A172 (cell line): ENCODE results near the gene HMGCL. TPM values are rescaled to one million over a fixed set of nuclear protein-coding genes. Genes with fewer than 3 reads are reported as not detected.
"Not testable (repeated sequence)": the region's sequence is repeated elsewhere in the genome, so short reads cannot be mapped to it uniquely, and the experiment has no call there.

ENCODE experiments used
- DNase-seq: peaks from one replicate; pipeline ENCODE4 v3.0.0-alpha.2; 2015; ENCODE audit warnings: low spot score
- total RNA-seq: library from RNA; depleted of rRNA; stranded (reverse); fragments of >200 nt; shearing (Covaris generic); gene quantifications from 2 replicates; pipeline ENCODE4 v1.2.3, GENCODE V29; 2014

Gene HMGCL
- total RNA-seq, 1 experiment from 2014 or later, result 15.3 TPM

DNA sequence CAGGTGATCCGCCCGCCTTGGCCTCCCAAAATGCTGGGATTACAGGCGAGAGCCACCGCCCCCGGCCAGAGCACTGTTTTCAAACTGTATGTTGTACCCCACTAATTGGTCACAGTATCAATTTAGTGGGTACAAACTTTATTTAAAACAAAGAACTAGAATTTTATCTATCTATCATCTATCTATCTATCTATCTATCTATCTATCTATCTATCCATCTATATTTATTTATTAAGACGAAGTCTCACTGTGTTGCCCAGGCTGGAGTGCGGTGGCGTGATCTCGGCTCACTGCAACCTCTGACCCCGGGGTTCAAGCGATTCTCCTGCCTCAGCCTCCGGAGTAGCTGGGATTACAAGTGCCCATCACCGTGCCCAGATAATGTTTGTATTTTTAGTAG, 1.4 kb upstream of the HMGCL start:
- not testable (repeated sequence) for DNase-seq

DNA sequence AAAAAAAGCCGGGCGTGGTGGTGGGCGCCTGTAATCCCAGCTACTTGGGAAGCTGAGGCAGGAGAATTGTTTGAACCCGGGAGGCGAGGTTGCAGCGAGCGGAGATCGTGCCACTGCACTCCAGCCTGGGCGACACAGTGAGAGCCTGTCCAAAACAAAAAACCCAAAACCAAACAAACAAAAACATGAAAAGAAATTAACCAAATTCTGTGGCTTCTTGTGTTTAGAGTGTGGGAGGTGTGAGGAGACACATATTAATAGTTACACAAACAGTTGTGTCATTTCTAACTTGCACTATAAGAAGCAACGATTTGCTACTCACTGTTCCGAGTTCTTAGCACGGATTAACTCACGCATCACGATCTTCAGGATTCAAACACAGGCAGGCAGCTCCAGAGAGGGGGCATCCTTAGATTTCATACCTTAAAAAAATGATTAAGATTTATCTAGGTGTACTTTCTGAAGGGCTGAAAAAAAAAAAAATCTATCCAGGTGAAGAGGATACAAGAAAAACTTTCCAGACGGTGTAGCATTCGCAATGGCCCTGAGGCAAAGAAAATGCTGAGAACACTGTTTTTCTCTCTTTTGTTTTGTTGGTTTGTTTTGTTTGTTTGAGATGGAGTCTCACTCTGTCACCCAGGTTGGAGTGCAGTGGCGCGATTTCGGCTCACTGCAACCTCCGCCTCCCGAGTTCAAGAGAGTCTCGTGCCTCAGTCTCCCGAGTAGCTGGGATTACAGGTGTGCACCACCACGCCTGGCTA, 713 bp upstream of the HMGCL start:
- DNase-seq, result no peak

DNA sequence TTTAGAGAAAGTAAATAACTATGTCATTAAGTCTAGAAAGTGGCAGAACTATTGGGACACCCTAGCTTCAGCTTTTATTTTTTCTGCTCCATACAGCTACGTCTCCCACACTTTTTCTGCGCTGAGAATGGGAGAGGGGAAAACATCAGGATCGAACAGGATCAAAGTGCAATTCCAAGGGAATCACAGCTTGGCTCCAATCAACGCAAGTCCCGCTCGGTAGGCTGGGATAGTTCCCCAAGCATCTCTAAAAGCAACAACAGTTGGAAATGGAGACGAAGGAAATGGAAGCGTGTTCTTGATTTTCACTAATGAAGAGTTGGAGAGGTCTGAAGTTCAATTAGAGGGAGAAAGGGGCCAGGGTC, 536 bp downstream of the HMGCL start:
- DNase-seq, result no peak

DNA sequence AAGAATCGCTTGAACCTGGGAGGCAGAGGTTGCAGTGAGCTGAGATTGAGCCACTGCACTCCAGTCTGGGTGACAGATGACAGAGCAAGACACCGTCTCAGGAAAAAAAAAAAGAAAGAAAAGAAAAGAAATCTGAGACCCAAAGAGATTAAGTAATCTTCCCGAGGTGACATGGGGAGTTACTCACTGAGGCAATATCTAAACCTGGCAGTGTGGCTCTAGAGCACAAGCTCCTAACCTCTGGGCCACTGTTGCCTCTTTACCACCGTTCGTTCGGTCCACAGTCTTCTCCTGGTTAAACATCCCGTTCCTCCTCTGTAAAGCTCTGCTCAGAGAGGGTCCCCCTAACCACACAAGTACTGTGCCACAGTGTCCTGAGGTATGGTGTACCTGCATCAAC, 1.5 kb downstream of the HMGCL start:
- no peak for DNase-seq

DNA sequence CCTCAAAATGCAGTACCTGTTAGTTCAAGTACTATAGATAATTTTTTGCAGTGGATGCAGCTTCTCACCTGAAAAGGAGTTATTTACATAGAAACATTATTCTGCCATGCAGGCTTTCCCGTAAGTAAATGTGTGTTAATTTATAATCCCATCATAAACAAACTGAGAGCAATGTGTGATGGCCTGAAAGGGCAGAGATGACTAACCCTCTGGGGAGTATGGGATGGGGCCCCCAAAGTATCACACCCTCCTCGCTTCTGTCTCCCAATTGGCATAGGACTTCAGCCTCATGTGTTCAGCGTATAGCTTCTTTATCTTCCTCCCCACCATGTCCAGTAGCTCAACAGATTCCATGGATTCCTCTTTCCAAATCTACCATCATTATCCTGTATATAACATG, 7.6 kb downstream of the HMGCL start:
- DNase-seq, result no peak

DNA sequence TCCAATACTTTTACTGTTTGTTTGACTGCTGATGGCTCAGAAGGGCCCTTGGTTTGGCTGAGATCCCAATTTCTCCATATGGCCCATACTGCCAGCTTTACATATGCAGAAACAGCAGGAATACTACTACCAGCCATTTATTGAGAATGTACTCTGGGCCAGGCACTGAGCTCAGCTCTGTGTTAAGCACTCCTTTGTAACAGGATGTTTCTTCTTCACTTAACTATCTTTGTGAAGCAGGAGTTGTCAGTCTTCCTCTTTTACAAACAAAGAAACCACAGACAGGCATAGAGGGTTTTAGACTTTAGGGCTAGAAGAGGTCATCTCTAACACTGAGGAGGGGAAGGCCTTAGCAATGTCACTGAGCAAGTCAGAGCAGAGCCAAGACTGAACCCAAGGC, 8.3 kb downstream of the HMGCL start:
- DNase-seq, result no peak

DNA sequence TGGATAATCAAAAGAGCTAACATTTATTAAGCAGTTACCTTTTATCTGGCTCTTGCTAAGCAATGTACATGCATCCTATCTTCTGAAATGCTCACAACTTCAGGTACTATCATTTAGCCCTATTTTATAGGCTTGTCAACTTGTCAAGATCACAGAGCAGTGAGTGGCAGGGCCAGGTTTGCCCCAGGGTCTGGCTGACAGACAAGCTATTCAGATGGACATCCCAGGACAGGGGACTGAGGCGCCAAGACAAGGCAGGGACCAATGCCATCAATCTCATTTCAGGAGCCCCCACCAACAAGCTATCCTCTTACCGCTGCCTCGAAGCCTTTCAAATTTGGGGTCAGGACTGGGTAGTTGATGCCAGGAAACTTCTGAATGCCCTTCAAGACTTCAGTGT, 8.9 kb downstream of the HMGCL start:
- DNase-seq, result no peak

DNA sequence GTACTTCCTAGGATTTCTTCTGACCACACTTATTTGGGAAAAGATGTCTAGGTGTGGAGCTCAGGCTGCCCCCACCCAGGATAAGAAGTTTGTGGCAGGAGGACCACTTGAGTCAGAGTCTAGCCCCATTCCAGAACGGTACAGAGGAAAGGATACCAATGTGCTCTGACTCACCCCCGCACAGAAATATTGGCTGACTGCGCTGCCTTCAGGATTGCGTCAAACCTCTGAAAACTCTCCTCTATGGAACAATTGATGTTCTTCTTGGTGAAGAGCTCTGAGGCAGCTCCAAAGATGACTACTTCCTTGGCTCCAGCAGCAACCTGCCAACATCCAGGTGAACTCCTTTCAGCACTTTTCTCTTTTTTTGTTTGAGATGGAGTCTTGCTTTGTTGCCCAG, 11.2 kb downstream of the HMGCL start:
- no peak for DNase-seq

DNA sequence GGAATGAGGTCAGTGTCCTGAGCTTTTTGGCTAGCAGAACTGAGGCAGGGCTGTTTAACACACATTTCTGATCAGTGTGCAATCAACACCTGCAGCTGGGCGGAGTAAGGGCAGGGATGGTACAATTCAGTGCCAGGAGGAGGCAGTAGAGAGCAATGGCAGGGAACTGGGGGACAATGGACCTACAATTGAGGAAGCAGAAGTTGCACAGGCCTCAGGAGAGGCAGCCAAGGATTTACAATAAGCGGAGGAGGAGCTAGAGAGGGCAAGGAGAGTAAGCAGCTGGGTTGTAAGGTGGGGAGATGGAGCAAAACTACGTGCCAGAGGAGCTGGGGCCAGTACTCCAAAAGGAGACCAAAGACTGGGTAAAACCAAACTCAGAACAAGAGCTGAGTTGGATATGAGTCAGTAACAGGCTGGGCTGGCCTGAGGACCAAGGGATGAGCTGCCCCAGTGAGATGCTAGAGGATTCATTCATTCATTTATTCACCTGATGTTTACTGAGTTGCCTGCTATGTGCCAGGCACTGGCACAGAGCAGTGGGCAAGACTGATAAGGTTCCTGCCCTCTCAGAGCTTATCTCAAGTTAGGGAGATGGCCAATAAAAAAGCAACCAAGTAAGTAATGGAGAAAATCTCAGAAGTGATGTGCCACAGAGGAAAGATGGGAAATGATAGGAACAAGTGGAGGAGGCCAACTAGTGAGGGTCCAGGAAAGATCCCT, 14.2 kb downstream of the HMGCL start:
- DNase-seq, result no peak

DNA sequence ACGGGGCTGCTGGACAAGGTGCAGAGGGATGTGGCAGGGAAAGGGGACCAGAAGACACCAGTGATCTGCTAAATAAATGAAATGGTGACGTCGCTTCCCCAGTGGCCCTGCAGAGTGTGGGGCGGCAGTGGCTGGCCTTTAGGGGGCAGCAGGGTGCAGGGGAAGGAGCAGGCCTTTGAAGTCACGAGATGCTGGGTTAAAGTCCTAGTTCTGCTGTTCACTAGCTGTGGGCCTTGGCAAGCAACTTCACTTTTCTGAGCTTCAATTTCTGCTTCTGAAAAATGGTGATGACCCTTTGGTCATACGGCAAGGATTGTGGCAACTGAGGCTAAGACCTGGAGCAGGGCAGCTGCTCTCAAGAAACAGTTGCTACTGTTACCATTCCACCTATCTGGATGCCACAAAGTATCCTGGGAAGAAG, 15.5 kb downstream of the HMGCL start:
- DNase-seq, result peak; percentile 58

DNA sequence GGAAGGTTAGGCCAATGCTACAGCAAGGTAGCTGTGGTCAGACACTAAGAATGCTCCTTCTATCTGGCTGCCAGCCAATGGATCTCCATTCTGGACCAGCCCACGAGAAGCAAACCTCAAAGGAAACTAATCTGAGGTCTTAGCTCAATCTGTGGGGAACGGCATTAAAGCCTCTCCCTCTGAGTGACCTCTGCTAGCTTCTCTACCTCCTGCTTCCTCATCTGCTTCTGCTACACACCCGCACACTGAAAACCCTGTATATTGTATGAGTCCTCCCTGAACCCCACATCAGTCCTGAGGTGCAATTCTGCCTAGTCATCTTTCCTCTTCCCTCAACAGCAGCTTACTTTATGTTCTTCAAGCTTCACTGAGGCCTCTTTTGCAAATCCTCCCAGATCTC, 17.8 kb downstream of the HMGCL start:
- DNase-seq, result no peak

DNA sequence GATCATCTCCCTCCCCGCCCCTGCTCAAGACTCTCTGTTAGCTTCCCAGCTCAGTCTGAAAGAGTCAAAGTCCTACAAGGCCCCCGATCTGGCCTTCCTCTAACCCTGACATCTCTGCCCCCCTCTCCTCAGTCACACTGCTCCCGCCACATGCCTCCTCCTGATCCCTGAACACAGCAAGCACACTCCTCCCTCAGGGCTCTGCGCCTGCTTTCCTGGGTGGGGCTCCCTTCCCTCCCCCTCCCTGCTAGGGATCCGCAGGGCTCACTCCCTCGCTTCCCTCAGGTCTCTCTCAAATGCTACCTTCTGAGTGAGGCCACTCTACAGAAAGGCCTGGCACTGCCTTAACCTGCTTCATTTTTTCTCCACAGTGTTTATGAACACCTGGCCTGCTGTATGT, 18.9 kb downstream of the HMGCL start:
- no peak for DNase-seq

DNA sequence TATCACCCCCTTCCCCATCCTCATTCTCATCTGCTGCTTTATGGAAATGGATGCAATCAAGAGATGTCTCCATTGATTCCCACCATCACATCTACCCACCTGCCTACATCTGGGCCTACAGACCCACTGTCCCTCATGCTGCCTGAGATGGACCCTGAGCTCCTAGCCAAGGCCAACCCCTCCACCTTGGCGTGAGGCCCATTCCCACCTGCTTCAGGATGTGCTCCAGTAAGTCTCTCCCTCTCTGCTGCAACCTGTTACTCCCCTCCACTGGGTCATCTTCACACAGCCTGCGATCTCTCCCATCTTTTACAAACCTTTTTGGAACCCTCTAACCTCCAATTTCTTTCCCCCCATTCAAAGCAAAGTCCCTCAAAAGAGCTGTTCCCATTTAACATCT, 20.2 kb downstream of the HMGCL start:
- DNase-seq, result no peak

DNA sequence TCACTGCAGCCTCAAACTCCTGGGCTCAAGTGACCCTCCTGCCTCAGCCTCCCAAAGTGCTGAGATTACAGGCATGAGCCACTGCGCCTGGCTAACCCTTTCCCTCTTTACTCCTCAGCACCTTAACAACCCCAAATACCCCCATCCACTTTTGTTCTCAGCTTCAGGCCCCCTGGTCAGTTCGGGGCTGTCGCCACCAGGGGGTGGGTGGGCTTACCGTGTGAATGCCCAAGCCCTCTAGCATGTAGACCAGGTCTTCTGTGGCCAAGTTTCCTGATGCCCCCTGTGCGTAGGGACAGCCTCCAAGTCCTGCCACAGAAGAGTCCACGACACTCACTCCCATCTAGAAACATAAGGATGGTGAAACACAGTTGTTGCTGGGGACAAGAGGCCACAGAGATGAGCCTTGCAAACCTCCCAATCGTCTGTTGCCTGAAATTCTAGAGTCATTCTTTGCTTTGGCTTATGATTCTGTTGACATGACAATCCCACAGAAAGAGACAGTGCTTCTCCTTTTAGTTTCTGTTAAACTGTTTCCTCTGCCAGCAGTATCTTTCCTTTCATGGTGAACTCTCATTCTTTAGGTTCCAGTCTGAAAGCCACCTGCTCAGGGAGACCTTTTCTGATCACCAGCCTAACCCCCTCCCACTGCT, 20.9 kb downstream of the HMGCL start:
- DNase-seq, result no peak

DNA sequence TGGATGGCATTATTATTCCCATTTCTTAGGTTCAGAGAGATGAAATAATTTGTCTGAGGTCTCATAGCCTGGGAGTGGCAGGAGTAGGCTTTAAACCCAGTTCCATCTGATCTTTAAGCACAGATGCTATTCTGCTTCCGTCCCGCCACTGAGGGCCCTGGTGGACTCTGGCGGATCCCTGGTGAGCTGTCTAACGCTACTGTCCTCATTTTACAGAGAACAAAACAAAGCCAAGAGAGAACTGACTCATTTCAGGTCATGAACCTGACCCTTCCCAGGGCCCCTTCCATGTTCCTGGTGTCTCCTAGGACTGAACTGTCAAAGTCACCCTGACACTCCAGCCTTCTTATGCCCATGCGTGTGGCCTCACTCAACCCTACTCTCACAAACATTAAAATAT, 21.6 kb downstream of the HMGCL start:
- DNase-seq, result no peak

DNA sequence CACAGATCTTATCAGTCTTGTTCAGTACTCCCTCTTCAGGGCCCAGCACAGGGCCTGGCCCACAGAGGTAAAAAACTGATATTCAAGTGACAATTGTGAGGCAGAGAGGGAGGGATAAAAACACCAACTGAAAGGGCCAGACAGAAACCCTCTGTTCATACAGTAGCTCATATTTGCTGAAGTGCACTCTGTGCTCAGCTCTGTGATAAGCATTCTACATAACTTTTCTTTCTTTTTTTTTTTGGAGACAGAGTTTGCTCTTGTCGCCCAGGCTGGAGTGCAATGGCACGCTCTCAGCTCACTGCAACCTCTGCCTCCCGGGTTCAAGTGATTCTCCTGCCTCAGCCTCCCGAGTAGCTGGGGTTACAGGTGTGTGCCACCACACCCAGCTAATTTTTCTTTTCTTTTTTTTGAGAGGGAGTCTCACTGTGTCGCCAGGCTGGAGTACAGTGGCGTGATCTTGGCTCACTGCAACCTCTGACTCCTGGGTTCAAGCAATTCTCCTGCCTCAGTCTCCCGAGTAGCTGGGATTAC, 22.4 kb downstream of the HMGCL start:
- DNase-seq, result not testable (repeated sequence)

DNA sequence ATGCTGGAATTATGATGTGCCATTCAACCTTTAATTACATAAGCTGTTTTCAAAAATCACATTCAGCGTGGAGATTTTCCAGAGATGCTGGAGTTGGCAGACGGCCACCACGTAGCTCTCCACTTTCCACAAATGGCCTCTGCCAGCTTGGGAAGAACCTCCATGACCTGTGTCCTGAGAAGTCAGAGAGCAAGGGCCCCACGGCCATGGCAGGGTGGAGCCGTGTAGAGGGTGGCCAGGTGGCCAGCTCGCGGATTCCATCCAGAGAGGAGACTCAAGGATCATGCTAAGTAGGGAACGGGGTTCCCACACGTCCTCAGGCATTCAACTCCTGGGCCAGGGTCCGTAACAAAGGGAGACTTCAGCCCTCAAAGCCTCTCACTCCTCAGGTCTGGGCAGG, 23.4 kb downstream of the HMGCL start:
- DNase-seq, result no peak

DNA sequence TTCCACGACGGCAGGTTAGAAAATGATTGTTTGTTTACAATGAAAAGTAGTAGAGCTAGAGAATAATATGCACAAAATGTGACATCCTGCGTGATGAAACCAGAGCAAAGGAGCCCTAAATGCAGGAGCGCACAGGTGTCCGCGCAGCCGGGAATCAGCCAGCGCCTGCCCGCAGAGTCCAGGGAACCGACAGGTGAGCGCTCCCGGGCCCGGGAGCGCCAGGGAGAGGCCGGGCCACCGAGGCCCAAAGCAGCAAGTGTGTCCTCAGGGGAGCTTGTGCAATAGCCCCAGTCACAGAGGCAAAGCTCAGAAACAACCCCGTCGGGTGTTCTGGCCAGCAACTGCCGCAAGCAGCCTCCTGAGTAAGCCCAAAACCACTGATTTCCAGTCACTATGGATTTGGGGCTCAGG, 23.9 kb downstream of the HMGCL start:
- DNase-seq, result no peak

DNA sequence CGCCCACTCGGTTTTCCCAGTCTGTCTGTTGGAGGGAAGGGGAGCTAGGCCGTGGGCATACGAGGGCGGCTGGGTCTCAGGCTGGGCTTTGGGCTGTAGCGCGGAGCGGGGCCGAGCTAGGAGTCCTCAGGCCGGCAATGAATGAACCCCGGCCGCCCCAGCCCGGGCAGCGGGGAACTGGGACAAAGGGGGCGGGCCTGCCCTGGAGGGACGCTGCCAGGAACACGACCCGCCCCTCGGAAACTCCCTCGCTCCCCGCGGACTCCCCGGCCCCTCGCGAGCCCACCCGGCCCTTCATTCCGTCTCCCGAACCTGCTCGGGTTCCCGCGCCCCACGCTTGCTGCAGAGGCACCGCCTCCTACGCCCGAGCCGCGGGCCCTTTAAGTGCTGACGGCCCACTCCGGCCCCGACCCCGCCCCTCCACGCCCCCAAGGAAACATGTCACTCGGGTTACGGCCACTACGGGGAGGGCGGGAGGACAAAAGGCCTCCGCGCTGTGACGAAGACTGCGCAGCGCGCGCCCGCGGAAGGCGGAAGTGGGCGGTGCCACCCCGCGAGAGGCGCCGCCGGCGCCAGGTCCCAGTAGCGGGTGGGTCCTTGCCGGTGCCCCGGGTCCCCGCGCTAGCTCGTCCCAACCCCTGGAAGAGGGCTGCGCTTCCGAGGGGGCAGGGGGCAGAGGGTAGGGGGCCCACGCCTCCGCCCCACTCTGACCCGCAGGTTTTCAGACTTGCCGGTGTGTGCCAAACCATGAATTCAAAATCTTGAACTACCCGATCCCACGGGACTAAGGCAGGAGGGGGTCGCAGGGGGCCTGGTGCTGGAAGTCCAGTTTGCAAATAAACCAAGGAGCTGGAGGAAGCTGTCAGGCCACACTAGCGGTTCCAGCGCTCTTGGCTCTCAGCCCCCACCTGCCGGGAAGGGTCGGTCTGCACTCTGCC, 24.6 kb downstream of the HMGCL start, which contains the start of gene GALE:
Gene GALE (minus strand): TSS at position 355 of the 938 bp plus-strand sequence. CDS start 1,747 bp downstream, outside the sequence.
- DNase-seq, result peak; percentile 76

DNA sequence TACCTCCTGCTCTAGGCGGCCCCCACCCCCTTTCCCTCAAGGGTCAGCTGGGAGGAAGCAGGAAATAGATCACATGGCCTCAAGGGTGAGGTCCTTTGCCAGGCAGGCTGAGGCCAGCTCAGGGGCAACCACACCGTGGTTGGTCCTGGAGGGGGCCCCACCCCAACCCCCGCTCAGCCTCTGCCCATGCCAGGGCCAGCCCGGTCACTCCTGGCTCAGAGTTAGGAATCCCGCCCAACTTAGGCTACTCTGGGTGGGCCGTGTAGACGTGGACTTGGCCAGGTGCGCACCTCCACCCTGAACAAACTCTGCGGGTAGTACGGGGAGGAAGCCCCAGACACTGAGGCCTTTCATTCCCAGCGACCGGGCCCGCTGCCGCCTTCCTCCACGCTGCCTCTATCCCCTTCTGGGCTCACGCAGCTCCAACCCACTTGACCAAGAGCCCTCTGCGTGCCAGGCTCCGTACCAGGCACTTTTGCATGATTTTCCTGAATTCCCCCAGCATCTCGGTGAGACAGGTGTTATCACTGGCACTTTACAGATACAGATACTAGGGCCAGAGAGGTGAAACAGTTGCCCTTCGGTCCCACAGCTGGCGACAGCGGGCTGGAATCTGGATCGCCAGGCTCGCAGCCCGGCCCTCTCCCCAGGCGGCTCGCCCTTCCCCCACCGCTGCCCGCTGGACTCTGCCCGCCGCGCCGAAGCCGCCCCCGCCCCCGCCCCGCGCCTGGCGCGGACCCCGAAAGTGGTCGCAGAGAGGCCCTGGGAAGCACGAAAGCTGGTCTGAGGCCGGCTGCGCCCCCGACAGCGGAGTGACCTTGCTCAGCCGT, 25.4 kb downstream of the HMGCL start:
- peak; percentile 92 for DNase-seq

DNA sequence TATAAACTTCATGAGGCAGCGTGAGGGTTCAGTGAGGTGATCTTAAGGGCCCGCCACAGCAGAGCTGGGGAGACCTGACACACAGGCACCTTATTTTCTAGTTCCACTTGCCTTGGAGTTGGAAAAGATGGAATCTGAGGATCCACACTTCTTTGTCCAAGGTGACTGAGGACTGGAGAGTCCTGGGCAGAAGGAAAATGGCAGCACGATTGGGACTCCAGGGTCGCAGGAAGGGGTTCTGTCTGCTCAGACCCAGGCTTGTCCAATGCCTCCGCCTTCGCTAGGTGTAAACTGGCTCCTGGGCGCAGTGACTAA, 26.0 kb downstream of the HMGCL start:
- DNase-seq, result no peak
